H1 (cell line): ENCODE data around the gene RUVBL1.

Experiments
- CTCF ChIP-seq, 3 experiments: IDR thresholded peaks; 1 replicate in 2 of 3; 2 replicates in 1 of 3; pipeline versions ENCODE4 v1.5.1 to v1.6.1; 2011; ENCODE audit warnings: low read length in 3 of 3, mild to moderate bottlenecking in 3 of 3, inconsistent platforms in 2 of 3, low read depth in 1 of 3, moderate library complexity in 1 of 3; ENCODE audit not compliant: insufficient read depth in 1 of 3; ENCODE audit errors: control extremely low read depth in 1 of 3
- EZH2 ChIP-seq: fragments of 200-600 bp; sonication (generic); IDR thresholded peaks from 2 replicates; pipeline ENCODE4 v1.7.1; 2012; ENCODE audit warnings: low read depth, mild to moderate bottlenecking, moderate library complexity, low read length, inconsistent platforms; ENCODE audit not compliant: severe bottlenecking
- HDAC2 ChIP-seq, 2 experiments: fragments of 300-600 bp in 1 of 2; sonication (generic) in 1 of 2; IDR thresholded peaks; 2 replicates each; pipeline ENCODE4 v1.6.1; 2011 to 2012; ENCODE audit warnings: low read depth in 2 of 2, low read length in 2 of 2, mild to moderate bottlenecking in 2 of 2, moderate library complexity in 2 of 2, borderline replicate concordance in 1 of 2, inconsistent platforms in 1 of 2
- MAFK ChIP-seq: IDR thresholded peaks from 2 replicates; pipeline ENCODE4 v1.6.1; 2012; ENCODE audit warnings: low read depth, mild to moderate bottlenecking, improper control_type of control experiment, low read length
- PHF8 ChIP-seq: fragments of 200-600 bp; sonication (generic); conservative IDR thresholded peaks from 2 replicates; pipeline ENCODE4 v1.7.1; 2012; ENCODE audit warnings: low read depth, mild to moderate bottlenecking, inconsistent platforms, low read length, moderate library complexity
- RNF2 ChIP-seq: fragments of 200-900, 300-1000 bp; sonication (generic); IDR thresholded peaks from 2 replicates; pipeline ENCODE4 v1.7.1; 2016; ENCODE audit warnings: borderline replicate concordance, low read depth, mild to moderate bottlenecking, antibody characterized with exemption, low read length; ENCODE audit not compliant: poor library complexity, severe bottlenecking; ENCODE audit errors: missing control alignments
- SRF ChIP-seq: IDR thresholded peaks from 2 replicates; pipeline ENCODE4 v1.6.1; 2011; ENCODE audit warnings: mild to moderate bottlenecking, low read depth, low read length, moderate library complexity
- TBP ChIP-seq: IDR thresholded peaks from 2 replicates; pipeline ENCODE4 v1.6.1; 2011; ENCODE audit warnings: low read depth, low read length, improper control_type of control experiment

DNA sequence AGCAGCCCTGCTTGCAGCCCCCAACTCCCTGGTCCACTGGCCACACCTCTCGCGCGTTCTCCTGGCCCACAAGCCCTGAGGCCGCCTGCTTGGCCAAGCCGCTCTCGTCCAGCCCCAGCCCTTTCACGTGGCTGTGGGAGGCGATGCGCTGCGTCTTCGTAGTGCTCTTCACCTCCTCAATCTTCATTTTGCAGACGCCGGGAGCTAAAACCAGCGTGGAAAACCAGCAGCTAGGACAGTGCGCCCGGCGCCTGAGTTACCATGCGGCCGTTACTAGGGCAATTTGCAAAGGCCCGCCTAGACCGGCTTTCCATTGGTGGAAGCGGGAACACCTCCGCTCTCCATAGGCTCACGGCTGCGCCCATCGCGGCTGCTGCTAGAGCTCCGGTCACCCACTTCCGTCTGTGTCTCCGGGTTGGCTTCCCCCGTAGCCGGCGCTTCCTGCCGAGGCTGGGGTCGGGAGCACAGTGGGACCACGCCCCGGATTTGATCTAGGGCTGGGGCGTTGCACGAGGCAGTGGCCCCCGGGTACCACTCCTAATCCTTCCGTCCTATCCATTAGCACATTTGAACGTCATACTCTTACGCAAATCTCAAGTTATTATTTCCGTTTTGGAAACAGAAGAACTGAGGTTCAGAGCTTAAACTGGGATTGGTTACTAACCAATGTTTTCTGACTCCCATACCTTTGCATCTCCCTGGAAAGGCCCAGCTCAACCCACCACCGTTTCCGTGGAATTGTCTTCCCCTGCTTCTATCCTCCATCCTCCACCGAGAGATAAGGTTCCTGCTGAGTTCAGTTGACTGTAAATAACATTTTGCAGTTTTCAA is at the start of gene RUVBL1:
- TF ChIP-seq SRF: no peak
- TF ChIP-seq HDAC2 (IDR thresholded peaks at IDR 0.05; ENCODE audit: borderline replicate concordance in 1 of 2, low read depth in 2 of 2, low read length in 2 of 2): peak in 1 of 2 experiments; percentile 76; a peak in 1 of 4 replicates
- no peak for TF ChIP-seq CTCF (IDR thresholded peaks at IDR 0.05; ENCODE audit: control extremely low read depth in 1 of 3, insufficient read depth in 1 of 3, low read depth in 1 of 3, low read length in 3 of 3)
- TF ChIP-seq EZH2: no peak
- TF ChIP-seq TBP: peak; percentile 70
- peak; percentile 94 for TF ChIP-seq PHF8
- no peak for TF ChIP-seq MAFK
- no peak for TF ChIP-seq RNF2
